GM19467 (cell line): ENCODE data around the gene LRRTM4.

Source experiments
- ATAC-seq: cut with Tn5 transposase; IDR thresholded peaks from one replicate; pipeline ENCODE4 v1.9.1; 2021; ENCODE audit warnings: mild to moderate bottlenecking, moderate library complexity; ENCODE audit not compliant: unreplicated experiment

LRRTM4 gene

GRCh38 chr2:77328134-77328931, 193.8 kb downstream of the LRRTM4 start:
- no peak for ATAC-seq

GRCh38 chr2:77325395-77325794, 196.8 kb downstream of the LRRTM4 start:
- ATAC-seq = no peak

- no peak for ATAC-seq
Observed at GRCh38 chr2:77322431-77322830, 199.7 kb downstream of the LRRTM4 start.

GRCh38 chr2:77314721-77315120, 207.5 kb downstream of the LRRTM4 start:
- ATAC-seq = no peak

GRCh38 chr2:77310416-77310815, 211.8 kb downstream of the LRRTM4 start:
- ATAC-seq = no peak

GRCh38 chr2:77309725-77310124, 212.5 kb downstream of the LRRTM4 start:
- ATAC-seq = no peak

GRCh38 chr2:77301441-77301840, 220.7 kb downstream of the LRRTM4 start:
- ATAC-seq = no peak

GRCh38 chr2:77296791-77297190, 225.4 kb downstream of the LRRTM4 start:
- no peak for ATAC-seq

- ATAC-seq = no peak
Observed at GRCh38 chr2:77294474-77294873, 227.7 kb downstream of the LRRTM4 start.

- no peak for ATAC-seq
Observed at GRCh38 chr2:77284353-77284752, 237.8 kb downstream of the LRRTM4 start.

GRCh38 chr2:77271262-77271661, 250.9 kb downstream of the LRRTM4 start:
- no peak for ATAC-seq

- no peak for ATAC-seq
Observed at GRCh38 chr2:77270433-77270832, 251.7 kb downstream of the LRRTM4 start.

GRCh38 chr2:77268626-77269025, 253.6 kb downstream of the LRRTM4 start:
- ATAC-seq = no peak

- ATAC-seq = no peak
Observed at GRCh38 chr2:77232909-77233425, 289.2 kb downstream of the LRRTM4 start.

GRCh38 chr2:77228391-77228790, 293.8 kb downstream of the LRRTM4 start:
- no peak for ATAC-seq

GRCh38 chr2:77210725-77211124, 311.5 kb downstream of the LRRTM4 start:
- no peak for ATAC-seq

GRCh38 chr2:77207331-77207730, 314.8 kb downstream of the LRRTM4 start:
- no peak for ATAC-seq

- no peak for ATAC-seq
Observed at GRCh38 chr2:77201755-77202154, 320.4 kb downstream of the LRRTM4 start.

- ATAC-seq = no peak
Observed at GRCh38 chr2:77199411-77199810, 322.8 kb downstream of the LRRTM4 start.

GRCh38 chr2:77193858-77194448, 328.2 kb downstream of the LRRTM4 start:
- ATAC-seq = no peak

GRCh38 chr2:77192811-77193289, 329.3 kb downstream of the LRRTM4 start:
- no peak for ATAC-seq

- no peak for ATAC-seq
Observed at GRCh38 chr2:77191665-77192064, 330.5 kb downstream of the LRRTM4 start.
